Measurements from ENCODE around the gene ETF1.

DNA sequence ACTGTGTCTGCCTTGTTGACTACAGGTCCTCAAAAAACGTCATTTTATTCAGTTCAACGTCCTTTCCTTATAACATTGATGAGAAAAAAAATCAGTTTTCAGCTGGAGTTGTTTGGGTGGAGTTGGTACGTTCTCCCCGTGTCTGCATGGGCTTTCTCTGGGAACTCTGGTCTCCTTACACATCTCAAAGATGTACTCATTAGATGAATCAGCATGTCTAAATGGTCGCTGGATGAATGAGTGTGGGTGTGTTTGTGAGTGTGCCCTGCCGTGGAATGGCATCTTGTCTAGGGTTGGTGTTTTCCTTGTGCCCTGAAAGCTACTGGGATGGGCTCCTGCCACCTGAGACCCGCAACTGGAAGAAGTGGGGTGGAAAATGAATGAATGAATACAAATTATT, 47.7 kb downstream of the ETF1 start:
- TF ChIP-seq, protein P1, sequence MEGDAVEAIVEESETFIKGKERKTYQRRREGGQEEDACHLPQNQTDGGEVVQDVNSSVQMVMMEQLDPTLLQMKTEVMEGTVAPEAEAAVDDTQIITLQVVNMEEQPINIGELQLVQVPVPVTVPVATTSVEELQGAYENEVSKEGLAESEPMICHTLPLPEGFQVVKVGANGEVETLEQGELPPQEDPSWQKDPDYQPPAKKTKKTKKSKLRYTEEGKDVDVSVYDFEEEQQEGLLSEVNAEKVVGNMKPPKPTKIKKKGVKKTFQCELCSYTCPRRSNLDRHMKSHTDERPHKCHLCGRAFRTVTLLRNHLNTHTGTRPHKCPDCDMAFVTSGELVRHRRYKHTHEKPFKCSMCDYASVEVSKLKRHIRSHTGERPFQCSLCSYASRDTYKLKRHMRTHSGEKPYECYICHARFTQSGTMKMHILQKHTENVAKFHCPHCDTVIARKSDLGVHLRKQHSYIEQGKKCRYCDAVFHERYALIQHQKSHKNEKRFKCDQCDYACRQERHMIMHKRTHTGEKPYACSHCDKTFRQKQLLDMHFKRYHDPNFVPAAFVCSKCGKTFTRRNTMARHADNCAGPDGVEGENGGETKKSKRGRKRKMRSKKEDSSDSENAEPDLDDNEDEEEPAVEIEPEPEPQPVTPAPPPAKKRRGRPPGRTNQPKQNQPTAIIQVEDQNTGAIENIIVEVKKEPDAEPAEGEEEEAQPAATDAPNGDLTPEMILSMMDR (IDR thresholded peaks at IDR 0.05), result no peak
- no peak for TF ChIP-seq POLR2A (IDR thresholded peaks at IDR 0.05)

Data from testis (tissue), 2 donors.